GM19455 (cell line): ENCODE measurements around the gene RUBCNL.
A peak's percentile ranks its signal among the peaks of the same experiment; 100 is the strongest.

Experiments used
- ATAC-seq: cut with Tn5 transposase; IDR thresholded peaks from one replicate; pipeline ENCODE4 v1.9.1; 2021; ENCODE audit not compliant: unreplicated experiment

The RUBCNL gene

GRCh38 chr13:46311217-46311616, 75.8 kb downstream of the RUBCNL start:
- no peak for ATAC-seq

- ATAC-seq: no peak
Observed at GRCh38 chr13:46310066-46310465, 77.0 kb downstream of the RUBCNL start.

GRCh38 chr13:46307554-46307953, 79.5 kb downstream of the RUBCNL start:
- ATAC-seq: no peak

- no peak for ATAC-seq
Observed at GRCh38 chr13:46304546-46304945, 82.5 kb downstream of the RUBCNL start.

- no peak for ATAC-seq
Observed at GRCh38 chr13:46303742-46304385, 83.2 kb downstream of the RUBCNL start.

GRCh38 chr13:46297361-46297811, 89.7 kb downstream of the RUBCNL start:
- ATAC-seq: no peak

- ATAC-seq: no peak
Observed at GRCh38 chr13:46296921-46297320, 90.1 kb downstream of the RUBCNL start.

GRCh38 chr13:46296115-46296822, 90.8 kb downstream of the RUBCNL start:
- peak; percentile 42 for ATAC-seq

GRCh38 chr13:46295491-46296114, 91.4 kb downstream of the RUBCNL start:
- peak; percentile 58 for ATAC-seq

GRCh38 chr13:46293436-46293835, 93.6 kb downstream of the RUBCNL start:
- ATAC-seq: no peak
